ENCODE measurements around the gene GNG13.
"Not testable (repeated sequence)": the region's sequence is repeated elsewhere in the genome, so short reads cannot be mapped to it uniquely, and the experiment has no call there.

Gene GNG13

GRCh38 chr16:824194-824593 lies 23.7 kb upstream of the GNG13 start:
- TF ChIP-seq CTCF (IDR thresholded peaks at IDR 0.05; ENCODE audit: low read length, missing control alignments) = no peak
- no peak overlapping the region for H3K4me3 ChIP-seq (replicated peaks; ENCODE audit: low read depth, low read length)
- DNase-seq (ENCODE audit: low read depth) = no peak

GRCh38 chr16:822909-823297 lies 22.4 kb upstream of the GNG13 start:
- H3K4me3 ChIP-seq (replicated peaks; ENCODE audit: low read depth, low read length) = no peak overlapping the region
- no peak for DNase-seq (ENCODE audit: low read depth)
- no peak for TF ChIP-seq CTCF (IDR thresholded peaks at IDR 0.05; ENCODE audit: low read length, missing control alignments)

GRCh38 chr16:822174-822908 lies 21.8 kb upstream of the GNG13 start:
- DNase-seq (ENCODE audit: low read depth) = no peak
- TF ChIP-seq CTCF (IDR thresholded peaks at IDR 0.05; ENCODE audit: low read length, missing control alignments) = no peak
- H3K4me3 ChIP-seq (replicated peaks; ENCODE audit: low read depth, low read length) = no peak overlapping the region

GRCh38 chr16:821751-822150 lies 21.2 kb upstream of the GNG13 start:
- DNase-seq (ENCODE audit: low read depth) = no peak
- no peak for TF ChIP-seq CTCF (IDR thresholded peaks at IDR 0.05; ENCODE audit: low read length, missing control alignments)
- H3K4me3 ChIP-seq (replicated peaks; ENCODE audit: low read depth, low read length) = no peak overlapping the region

GRCh38 chr16:820748-821147 lies 20.2 kb upstream of the GNG13 start:
- TF ChIP-seq CTCF (IDR thresholded peaks at IDR 0.05; ENCODE audit: low read length, missing control alignments) = no peak
- no peak for DNase-seq (ENCODE audit: low read depth)
- H3K4me3 ChIP-seq (replicated peaks; ENCODE audit: low read depth, low read length) = no peak overlapping the region

GRCh38 chr16:820044-820408 lies 19.5 kb upstream of the GNG13 start:
- DNase-seq (ENCODE audit: low read depth); H3K4me3 ChIP-seq (replicated peaks; ENCODE audit: low read depth, low read length): not testable (repeated sequence)

DNA sequence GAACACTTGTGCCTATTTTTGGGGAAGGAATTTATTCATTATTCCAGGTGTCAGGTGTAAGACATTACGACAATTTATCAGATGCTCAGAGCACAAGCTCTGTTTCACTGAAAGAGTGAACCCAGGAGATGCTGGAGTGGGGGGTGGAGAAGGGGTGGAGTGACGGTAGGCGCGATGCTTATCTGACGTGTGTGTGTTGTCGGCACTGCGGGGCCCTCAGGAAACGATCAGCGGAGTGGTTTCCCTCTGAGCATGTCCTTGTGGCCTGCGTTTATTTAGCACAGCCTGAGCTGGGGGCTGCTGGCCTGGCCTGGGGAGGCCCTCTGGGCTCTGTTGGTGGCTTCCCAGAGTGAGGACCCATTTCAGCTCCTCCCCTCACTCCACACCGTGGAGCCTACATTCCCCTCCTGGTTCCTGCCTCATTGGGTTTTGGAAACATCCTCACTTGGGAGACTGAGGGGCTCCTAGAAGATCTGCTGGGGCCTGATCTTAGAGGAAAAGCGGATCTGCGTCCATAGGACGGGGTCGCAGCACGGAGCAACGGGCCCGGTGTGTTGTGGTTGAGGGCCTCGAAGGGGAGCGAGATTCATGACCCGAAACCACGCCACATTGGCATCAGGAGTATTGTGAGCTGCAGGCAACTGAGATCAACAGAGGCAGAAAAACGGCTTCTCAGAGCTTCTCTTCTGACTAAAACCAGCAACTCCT lies 19.0 kb upstream of the GNG13 start:
- no peak overlapping the region for H3K4me3 ChIP-seq (replicated peaks; ENCODE audit: low read depth, low read length)
- DNase-seq (ENCODE audit: low read depth) = no peak
- no peak for TF ChIP-seq CTCF (IDR thresholded peaks at IDR 0.05; ENCODE audit: low read length, missing control alignments)
